ENCODE results near the gene WDR33.

- no peak for TF ChIP-seq ZSCAN18 (tag by site-specific recombination; IDR thresholded peaks at IDR 0.05)
- TF ChIP-seq CTCF (tag by site-specific recombination; IDR thresholded peaks at IDR 0.05): no peak
Observed at GRCh38 chr2:127762441-127762840, 48.5 kb downstream of the WDR33 start.

Data from HEK293 (cell line).